ENCODE results near the gene BRS3.

Gene BRS3

GRCh38 chrX:136496186-136496763 is 8.5 kb downstream of the BRS3 start:
- DNase-seq = no peak

- peak; percentile 95 for DNase-seq
Measured at GRCh38 chrX:136496764-136497555, 9.2 kb downstream of the BRS3 start.

- no peak for DNase-seq
Measured at GRCh38 chrX:136497556-136498052, 9.9 kb downstream of the BRS3 start, which contains the start of gene HTATSF1. Gene HTATSF1, plus strand, starts transcription at chrX:136497592. Its CDS starts 93 bp downstream, at chrX:136497685.

- DNase-seq = no peak
Measured at GRCh38 chrX:136519069-136519468, 31.3 kb downstream of the BRS3 start.

GRCh38 chrX:136523770-136524169 is 36.0 kb downstream of the BRS3 start:
- no peak for DNase-seq

- DNase-seq = no peak
Measured at GRCh38 chrX:136525738-136526606, 38.2 kb downstream of the BRS3 start.

GRCh38 chrX:136528645-136529315 is 41.0 kb downstream of the BRS3 start:
- no peak for DNase-seq

GRCh38 chrX:136529795-136530194 is 42.0 kb downstream of the BRS3 start:
- no peak for DNase-seq

- DNase-seq = no peak
Measured at GRCh38 chrX:136531951-136532350, 44.2 kb downstream of the BRS3 start, which contains the start of gene VGLL1. Gene VGLL1, plus strand, starts transcription at chrX:136532215. Its CDS starts 3,806 bp downstream, at chrX:136536021.

GRCh38 chrX:136534131-136534530 is 46.4 kb downstream of the BRS3 start:
- DNase-seq = no peak

GRCh38 chrX:136538811-136539210 is 51.1 kb downstream of the BRS3 start:
- no peak for DNase-seq

GRCh38 chrX:136540226-136540625 is 52.5 kb downstream of the BRS3 start:
- DNase-seq = no peak

- DNase-seq = no peak
Measured at GRCh38 chrX:136541294-136541693, 53.5 kb downstream of the BRS3 start.

GRCh38 chrX:136542281-136542680 is 54.5 kb downstream of the BRS3 start:
- no peak for DNase-seq

Measured in NCI-H2227 treated with DMSO at 0.1 percent for 48 hours (cell line).